H1 (cell line): Measurements from ENCODE around the gene RNPEPL1. TPM values are rescaled to one million over a fixed set of nuclear protein-coding genes. Genes with fewer than 3 reads are reported as not detected.

Experiments
- CEBPB ChIP-seq: IDR thresholded peaks from 2 replicates; pipeline ENCODE4 v1.6.1; 2012; ENCODE audit warnings: low read depth, low read length
- CTCF ChIP-seq, 3 experiments: IDR thresholded peaks; 1 replicate in 2 of 3; 2 replicates in 1 of 3; pipeline versions ENCODE4 v1.5.1 to v1.6.1; 2011; ENCODE audit warnings: low read length in 3 of 3, mild to moderate bottlenecking in 3 of 3, inconsistent platforms in 2 of 3, low read depth in 1 of 3, moderate library complexity in 1 of 3; ENCODE audit not compliant: insufficient read depth in 1 of 3; ENCODE audit errors: control extremely low read depth in 1 of 3
- MAFK ChIP-seq: IDR thresholded peaks from 2 replicates; pipeline ENCODE4 v1.6.1; 2012; ENCODE audit warnings: low read depth, mild to moderate bottlenecking, improper control_type of control experiment, low read length
- polyA plus RNA-seq, 7 experiments: library from polyadenylated mRNA; depleted of rRNA in 3 of 7; stranded (reverse) in 5 of 7; unstranded in 2 of 7; fragments of >200 nt in 5 of 7; fragments of 200-250 nt in 2 of 7; gene quantifications; 1 replicate in 5 of 7; 2 replicates in 1 of 7; 4 replicates in 1 of 7; pipeline versions ENCODE4 v1.2.1 to v1.2.3, GENCODE V29; 2011 to 2013; ENCODE audit warnings: missing spikeins in 2 of 7, mixed read lengths in 2 of 7
- total RNA-seq: library from RNA; stranded (reverse); fragmentation: NEBNext Ultra II Directional; extraction: Animal tissue kit (Norgen Biotek cat#: 25700); gene quantifications from 2 replicates; pipeline ENCODE4 v1.2.1, GENCODE V29; 2021

Gene RNPEPL1
- total and polyA plus RNA-seq, 2 of the 8 experiments (the other 6 are each of a cell fraction or from before 2014, with no cell fraction given), result 9.0 to 11.3 TPM

- no peak for TF ChIP-seq CTCF (IDR thresholded peaks at IDR 0.05; ENCODE audit: control extremely low read depth in 1 of 3, insufficient read depth in 1 of 3, low read depth in 1 of 3, low read length in 3 of 3)
- TF ChIP-seq CEBPB, result no peak
- no peak for TF ChIP-seq MAFK
Measured at GRCh38 chr2:240624011-240624949, 56.0 kb downstream of the RNPEPL1 start (continued).
